ENCODE data around the gene LCE1A. TPM values are rescaled to one million over a fixed set of nuclear protein-coding genes. Genes with fewer than 3 reads are reported as not detected.

LCE1A gene
- total RNA-seq, 4 donors from 2014 or later, result 69.4 to 516 (median 417) TPM

- Histone ChIP-seq H3K9me3 (no peaks in the 10 kb centered on the region), H3K4me3 (no peak overlapping the region), H3K36me3 (no peaks in the 10 kb centered on the region), H3K27me3 (no peaks in the 10 kb centered on the region), H3K27ac (no peak overlapping the region), H3K4me1 (peaks cover 6% of the 10 kb centered on the region)
- TF ChIP-seq POLR2A (IDR thresholded peaks at IDR 0.05) (no peak), POLR2AphosphoS5 (IDR thresholded peaks at IDR 0.05) (no peak), EP300 (IDR thresholded peaks at IDR 0.05) (no peak)
- TF ChIP-seq, protein P1, sequence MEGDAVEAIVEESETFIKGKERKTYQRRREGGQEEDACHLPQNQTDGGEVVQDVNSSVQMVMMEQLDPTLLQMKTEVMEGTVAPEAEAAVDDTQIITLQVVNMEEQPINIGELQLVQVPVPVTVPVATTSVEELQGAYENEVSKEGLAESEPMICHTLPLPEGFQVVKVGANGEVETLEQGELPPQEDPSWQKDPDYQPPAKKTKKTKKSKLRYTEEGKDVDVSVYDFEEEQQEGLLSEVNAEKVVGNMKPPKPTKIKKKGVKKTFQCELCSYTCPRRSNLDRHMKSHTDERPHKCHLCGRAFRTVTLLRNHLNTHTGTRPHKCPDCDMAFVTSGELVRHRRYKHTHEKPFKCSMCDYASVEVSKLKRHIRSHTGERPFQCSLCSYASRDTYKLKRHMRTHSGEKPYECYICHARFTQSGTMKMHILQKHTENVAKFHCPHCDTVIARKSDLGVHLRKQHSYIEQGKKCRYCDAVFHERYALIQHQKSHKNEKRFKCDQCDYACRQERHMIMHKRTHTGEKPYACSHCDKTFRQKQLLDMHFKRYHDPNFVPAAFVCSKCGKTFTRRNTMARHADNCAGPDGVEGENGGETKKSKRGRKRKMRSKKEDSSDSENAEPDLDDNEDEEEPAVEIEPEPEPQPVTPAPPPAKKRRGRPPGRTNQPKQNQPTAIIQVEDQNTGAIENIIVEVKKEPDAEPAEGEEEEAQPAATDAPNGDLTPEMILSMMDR (IDR thresholded peaks at IDR 0.05), result no peak
- 86% methylated on average over 1 of the region's 1 CpG for WGBS
- DNase-seq (ENCODE audit: low spot score in 2 of 2), result no peak
Observed at GRCh38 chr1:152876827-152877226, 49.6 kb downstream of the LCE1A start.

Other genes starting within 250 kb of the LCE1A start
- 10 to 100 TPM in 2 of 4 donors, 1 to 10 TPM in 2; 3.7 to 27.1 (median 15.4) TPM for gene LCE3D, start 247.0 kb upstream of the LCE1A start, total RNA-seq
- gene LCE3C, start 227.2 kb upstream of the LCE1A start, total RNA-seq, result not detected
- not detected for gene LCE3B, start 213.7 kb upstream of the LCE1A start, total RNA-seq
- gene LCE3A, start 204.4 kb upstream of the LCE1A start, total RNA-seq, result not detected
- 100 to 1,000 TPM in 3 of 4 donors, 10 to 100 TPM in 1; 11.8 to 304 (median 222) TPM for gene LCE2D, start 164.1 kb upstream of the LCE1A start, total RNA-seq
- 100 to 1,000 TPM in 3 of 4 donors, 10 to 100 TPM in 1; 66.5 to 669 (median 515) TPM for gene LCE2C, start 152.2 kb upstream of the LCE1A start, total RNA-seq
- gene LCE2B, start 141.3 kb upstream of the LCE1A start, total RNA-seq, result 1,000 to 10,000 TPM in 2 of 4 donors, 100 to 1,000 TPM in 1, 10 to 100 TPM in 1; 91.9 to 1,442 (median 997) TPM
- 100 to 1,000 TPM in 3 of 4 donors, 10 to 100 TPM in 1; 28.2 to 457 (median 159) TPM for gene LCE2A, start 129.1 kb upstream of the LCE1A start, total RNA-seq
- gene LCE4A, start 119.3 kb upstream of the LCE1A start, total RNA-seq, result 1 to 10 TPM in 3 of 4 donors, not detected in 1; 3.0 to 7.7 (median 3.6) TPM
- gene KPRP, start 69.4 kb upstream of the LCE1A start, total RNA-seq, result 100 to 1,000 TPM in 3 of 4 donors, 10 to 100 TPM in 1; 20.9 to 138 (median 131) TPM
- gene LCE1F, start 52.3 kb upstream of the LCE1A start, total RNA-seq, result 10 to 100 TPM in 3 of 4 donors, not detected in 1; 23.4 to 71.3 (median 42.8) TPM
- gene LCE1E, start 41.2 kb upstream of the LCE1A start, total RNA-seq, result 10 to 100 TPM in 3 of 4 donors, 1 to 10 TPM in 1; 5.5 to 71.0 (median 29.6) TPM
- gene LCE1D, start 30.8 kb upstream of the LCE1A start, total RNA-seq, result 100 to 1,000 TPM in 2 of 4 donors, 10 to 100 TPM in 2; 32.8 to 203 (median 101) TPM
- gene LCE1C, start 20.8 kb upstream of the LCE1A start, total RNA-seq, result 1,000 to 10,000 TPM in 3 of 4 donors, 10 to 100 TPM in 1; 73.2 to 1,471 (median 1,283) TPM
- gene LCE1B, start 15.5 kb upstream of the LCE1A start, total RNA-seq, result 100 to 1,000 TPM in 3 of 4 donors, 10 to 100 TPM in 1; 29.6 to 197 (median 166) TPM
- 10 to 100 TPM in 3 of 4 donors, 1 to 10 TPM in 1; 3.0 to 95.6 (median 55.0) TPM for gene LCE6A, start 15.4 kb downstream of the LCE1A start, total RNA-seq
- gene LCE7A, start 32.5 kb downstream of the LCE1A start, total RNA-seq, result not detected
- gene SMCP, start 50.8 kb downstream of the LCE1A start, total RNA-seq, result not detected
- 100 to 1,000 TPM in 3 of 4 donors, 10 to 100 TPM in 1; 50.2 to 213 (median 138) TPM for gene IVL, start 81.1 kb downstream of the LCE1A start, total RNA-seq
- 10 to 100 TPM; 10.7 to 42.8 (median 18.2) TPM for gene SPRR5, start 119.7 kb downstream of the LCE1A start, total RNA-seq
- 100 to 1,000 TPM in 2 of 4 donors, 10 to 100 TPM in 1, 1 to 10 TPM in 1; 1.4 to 478 (median 67.3) TPM for gene SPRR4, start 143.2 kb downstream of the LCE1A start, total RNA-seq
- gene SPRR1A, start 156.6 kb downstream of the LCE1A start, total RNA-seq, result 10 to 100 TPM in 1 of 4 donors, not detected in 3; 66.5 TPM
- not detected for gene SPRR3, start 174.3 kb downstream of the LCE1A start, total RNA-seq
- gene SPRR1B, start 203.7 kb downstream of the LCE1A start, total RNA-seq, result 100 to 1,000 TPM in 3 of 4 donors, 1 to 10 TPM in 1; 1.8 to 247 (median 172) TPM
- gene SPRR2D, start 213.6 kb downstream of the LCE1A start, total RNA-seq, result 10 to 100 TPM in 3 of 4 donors, not detected in 1; 12.3 to 69.2 (median 56.6) TPM
- gene SPRR2A, start 230.0 kb downstream of the LCE1A start, total RNA-seq, result not detected
- gene SPRR2B, start 244.1 kb downstream of the LCE1A start, total RNA-seq, result 1 to 10 TPM in 2 of 4 donors, not detected in 2; 2.0 to 3.3 TPM